KG1 (cell line): ENCODE results near the gene ECE1.

Experiments used
- DNase-seq: peaks from one replicate; lab custom pipeline; 2025; lab: John Stamatoyannopoulos, UW

ECE1 gene

GRCh38 chr1:21267191-21268077, 22.8 kb downstream of the ECE1 start:
- DNase-seq, result no peak

GRCh38 chr1:21266119-21266774, 24.0 kb downstream of the ECE1 start:
- DNase-seq, result no peak

GRCh38 chr1:21265644-21266043, 24.6 kb downstream of the ECE1 start:
- DNase-seq, result no peak

- no peak for DNase-seq
Measured at GRCh38 chr1:21264898-21265297, 25.4 kb downstream of the ECE1 start.

GRCh38 chr1:21263653-21264225, 26.5 kb downstream of the ECE1 start:
- no peak for DNase-seq

- no peak for DNase-seq
Measured at GRCh38 chr1:21263052-21263429, 27.2 kb downstream of the ECE1 start.

GRCh38 chr1:21262293-21263051, 27.8 kb downstream of the ECE1 start:
- no peak for DNase-seq

GRCh38 chr1:21261551-21262292, 28.5 kb downstream of the ECE1 start:
- no peak for DNase-seq

- no peak for DNase-seq
Measured at GRCh38 chr1:21260405-21261125, 29.7 kb downstream of the ECE1 start.

- DNase-seq, result no peak
Measured at GRCh38 chr1:21259316-21260076, 30.8 kb downstream of the ECE1 start.

GRCh38 chr1:21258331-21259134, 31.7 kb downstream of the ECE1 start:
- no peak for DNase-seq

- no peak for DNase-seq
Measured at GRCh38 chr1:21257431-21258135, 32.7 kb downstream of the ECE1 start.

GRCh38 chr1:21256776-21257175, 33.5 kb downstream of the ECE1 start:
- no peak for DNase-seq

- DNase-seq, result no peak
Measured at GRCh38 chr1:21255943-21256320, 34.3 kb downstream of the ECE1 start.

- DNase-seq, result peak; percentile 57
Measured at GRCh38 chr1:21255284-21255942, 34.9 kb downstream of the ECE1 start.

- no peak for DNase-seq
Measured at GRCh38 chr1:21254335-21254951, 35.8 kb downstream of the ECE1 start.

- DNase-seq, result no peak
Measured at GRCh38 chr1:21251773-21252471, 38.3 kb downstream of the ECE1 start.
